Central memory CD4-positive, alpha-beta T cell (primary cell): ENCODE data around the gene C4orf50.

Experiments used
- DNase-seq: peaks from one replicate; pipeline ENCODE4 v3.0.0; 2022

C4orf50 gene

GRCh38 chr4:5991405-5991804 is 26.8 kb downstream of the C4orf50 start:
- no peak for DNase-seq

- no peak for DNase-seq
Measured at GRCh38 chr4:5990446-5991160, 27.6 kb downstream of the C4orf50 start.

GRCh38 chr4:5989236-5990225 is 28.7 kb downstream of the C4orf50 start:
- DNase-seq, result no peak

- DNase-seq, result no peak
Measured at GRCh38 chr4:5988086-5988845, 30.0 kb downstream of the C4orf50 start.

- DNase-seq, result no peak
Measured at GRCh38 chr4:5984843-5985242, 33.4 kb downstream of the C4orf50 start.

GRCh38 chr4:5982156-5982973 is 35.9 kb downstream of the C4orf50 start:
- DNase-seq, result no peak

GRCh38 chr4:5980436-5981155 is 37.6 kb downstream of the C4orf50 start:
- no peak for DNase-seq

GRCh38 chr4:5979981-5980380 is 38.2 kb downstream of the C4orf50 start:
- DNase-seq, result no peak

GRCh38 chr4:5976921-5977320 is 41.3 kb downstream of the C4orf50 start:
- no peak for DNase-seq

GRCh38 chr4:5976431-5976830 is 41.8 kb downstream of the C4orf50 start:
- DNase-seq, result no peak

GRCh38 chr4:5974321-5974720 is 43.9 kb downstream of the C4orf50 start:
- DNase-seq, result no peak

- no peak for DNase-seq
Measured at GRCh38 chr4:5973486-5974220, 44.6 kb downstream of the C4orf50 start.

GRCh38 chr4:5973033-5973432 is 45.2 kb downstream of the C4orf50 start:
- no peak for DNase-seq

- no peak for DNase-seq
Measured at GRCh38 chr4:5972571-5972970, 45.7 kb downstream of the C4orf50 start.

GRCh38 chr4:5971078-5971450 is 47.2 kb downstream of the C4orf50 start:
- no peak for DNase-seq

- DNase-seq, result no peak
Measured at GRCh38 chr4:5970381-5971077, 47.7 kb downstream of the C4orf50 start.

- no peak for DNase-seq
Measured at GRCh38 chr4:5969777-5970176, 48.5 kb downstream of the C4orf50 start.

- DNase-seq, result no peak
Measured at GRCh38 chr4:5969336-5969735, 48.9 kb downstream of the C4orf50 start.

- DNase-seq, result no peak
Measured at GRCh38 chr4:5968246-5968645, 50.0 kb downstream of the C4orf50 start.

- no peak for DNase-seq
Measured at GRCh38 chr4:5967783-5968182, 50.4 kb downstream of the C4orf50 start.
